HEK293 (cell line): Measurements from ENCODE around the gene PA2G4.

Experiments
- CTCF ChIA-PET: fragments of 350-600 bp; formaldehyde crosslinking; extraction: SDS; loops from one replicate; lab custom pipeline; 2021; ENCODE audit warnings: antibody characterized with exemption; lab: Yijun Ruan, JAX
- POLR2A ChIA-PET: fragments of 300-600 bp; formaldehyde crosslinking; extraction: SDS; loops from one replicate; lab custom pipeline; 2020; ENCODE audit warnings: antibody characterized with exemption, inconsistent platforms; lab: Yijun Ruan, JAX
- H3K27ac ChIP-seq: fragments of 200-500 bp; sonication (Bioruptor generic); 2 replicates; pipeline ENCODE4 v1.5.1; 2014; ENCODE audit warnings: low read depth, low read length, control low read depth, inconsistent platforms; ENCODE audit errors: extremely low read depth
- H3K36me3 ChIP-seq, 2 experiments: fragments of 200-500 bp in 1 of 2; sonication (Bioruptor generic) in 1 of 2; 1 replicate in 1 of 2; 2 replicates in 1 of 2; pipeline ENCODE4 v1.5.1; 2014 to 2017; ENCODE audit warnings: inconsistent platforms in 2 of 2, low read length in 2 of 2; ENCODE audit not compliant: control insufficient read depth in 2 of 2, insufficient read depth in 1 of 2
- H3K4me1 ChIP-seq: fragments of 200-500 bp; sonication (Bioruptor generic); 2 replicates; pipeline ENCODE4 v1.5.1; 2014; ENCODE audit warnings: mild to moderate bottlenecking, low read length, inconsistent platforms; ENCODE audit not compliant: control insufficient read depth, insufficient read depth
- H3K4me3 ChIP-seq: 2 replicates; pipeline ENCODE4 v1.5.1; 2011; ENCODE audit warnings: low read depth, mild to moderate bottlenecking, control low read depth, low read length, moderate library complexity
- H3K9me3 ChIP-seq: fragments of 200-500 bp; sonication (Bioruptor generic); 2 replicates; pipeline ENCODE4 v1.5.1; 2014; ENCODE audit warnings: low read depth, low read length, inconsistent platforms; ENCODE audit not compliant: control insufficient read depth, insufficient read depth
- HOXC10 ChIP-seq: sonication (generic); formaldehyde crosslinking; IDR thresholded peaks from 2 replicates; pipeline ENCODE4 v1.8.1; 2023; ENCODE audit warnings: mild to moderate bottlenecking, missing genetic modification reagents
- MZF1 ChIP-seq: fragments of 450-650 bp; formaldehyde crosslinking; IDR thresholded peaks from 2 replicates; pipeline ENCODE4 v1.5.1; 2017; ENCODE audit warnings: missing biosample characterization, missing genetic modification characterization, borderline replicate concordance
- SP7 ChIP-seq: fragments of 450-650 bp; formaldehyde crosslinking; IDR thresholded peaks from 2 replicates; pipeline ENCODE4 v1.5.1; 2016; ENCODE audit warnings: missing biosample characterization, missing genetic modification characterization
- YY2 ChIP-seq: fragments of 450-650 bp; formaldehyde crosslinking; IDR thresholded peaks from 2 replicates; pipeline ENCODE4 v1.5.1; 2016; ENCODE audit warnings: missing biosample characterization, missing genetic modification characterization
- ZBTB6 ChIP-seq: fragments of 450-650 bp; formaldehyde crosslinking; IDR thresholded peaks from 2 replicates; pipeline ENCODE4 v1.5.1; 2017; ENCODE audit warnings: missing biosample characterization, missing genetic modification characterization
- ZNF133 ChIP-seq: fragments of 450-650 bp; formaldehyde crosslinking; IDR thresholded peaks from 2 replicates; pipeline ENCODE4 v1.5.1; 2016; ENCODE audit warnings: missing biosample characterization, missing genetic modification characterization
- ZNF146 ChIP-seq: fragments of 450-650 bp; formaldehyde crosslinking; IDR thresholded peaks from 2 replicates; pipeline ENCODE4 v1.5.1; 2016; ENCODE audit warnings: missing biosample characterization, missing genetic modification characterization
- ZNF16 ChIP-seq: fragments of 450-650 bp; formaldehyde crosslinking; IDR thresholded peaks from 2 replicates; pipeline ENCODE4 v1.5.1; 2016; ENCODE audit warnings: low read depth, missing biosample characterization, missing genetic modification characterization
- ZNF223 ChIP-seq: fragments of 450-650 bp; formaldehyde crosslinking; IDR thresholded peaks from 2 replicates; pipeline ENCODE4 v1.5.1; 2016; ENCODE audit warnings: missing biosample characterization, missing genetic modification characterization
- ZNF311 ChIP-seq: fragments of 450-650 bp; formaldehyde crosslinking; IDR thresholded peaks from 2 replicates; pipeline ENCODE4 v1.5.1; 2017; ENCODE audit warnings: missing biosample characterization, missing genetic modification characterization, borderline replicate concordance
- ZNF341 ChIP-seq: fragments of 450-650 bp; formaldehyde crosslinking; IDR thresholded peaks from 2 replicates; pipeline ENCODE4; 2016; ENCODE audit warnings: low read depth, missing biosample characterization, missing genetic modification characterization
- ZNF404 ChIP-seq: fragments of 450-650 bp; formaldehyde crosslinking; IDR thresholded peaks from 2 replicates; pipeline ENCODE4 v1.5.1; 2017; ENCODE audit warnings: missing biosample characterization, missing genetic modification characterization
- ZNF433 ChIP-seq: fragments of 450-650 bp; formaldehyde crosslinking; IDR thresholded peaks from 2 replicates; pipeline ENCODE4 v1.5.1; 2016; ENCODE audit warnings: missing biosample characterization, missing genetic modification characterization, low read depth
- ZNF549 ChIP-seq: fragments of 450-650 bp; IDR thresholded peaks from 2 replicates; pipeline ENCODE4 v1.5.1; 2018; ENCODE audit warnings: missing biosample characterization, missing genetic modification characterization, mild to moderate bottlenecking, inconsistent platforms, moderate library complexity
- ZNF561 ChIP-seq: fragments of 450-650 bp; IDR thresholded peaks from 2 replicates; pipeline ENCODE4 v1.5.1; 2018; ENCODE audit warnings: missing biosample characterization, missing genetic modification characterization, borderline replicate concordance
- ZNF571 ChIP-seq: fragments of 450-650 bp; formaldehyde crosslinking; IDR thresholded peaks from 2 replicates; pipeline ENCODE4 v1.5.0; 2017; ENCODE audit warnings: missing biosample characterization, missing genetic modification characterization
- ZNF596 ChIP-seq: fragments of 450-650 bp; IDR thresholded peaks from 2 replicates; pipeline ENCODE4 v1.5.0; 2018; ENCODE audit warnings: missing biosample characterization, mild to moderate bottlenecking, missing genetic modification characterization, moderate library complexity
- ZNF600 ChIP-seq: fragments of 450-650 bp; formaldehyde crosslinking; IDR thresholded peaks from 2 replicates; pipeline ENCODE4 v1.5.1; 2016; ENCODE audit warnings: missing biosample characterization, missing genetic modification characterization
- ZNF610 ChIP-seq: fragments of 450-650 bp; formaldehyde crosslinking; IDR thresholded peaks from 2 replicates; pipeline ENCODE4 v1.5.1; 2016; ENCODE audit warnings: missing biosample characterization, missing genetic modification characterization, borderline replicate concordance
- ZNF629 ChIP-seq: fragments of 450-650 bp; formaldehyde crosslinking; IDR thresholded peaks from 2 replicates; pipeline ENCODE4 v1.5.1; 2017; ENCODE audit warnings: missing biosample characterization, missing genetic modification characterization
- ZNF654 ChIP-seq: fragments of 450-650 bp; formaldehyde crosslinking; IDR thresholded peaks from 2 replicates; pipeline ENCODE4 v1.5.1; 2016; ENCODE audit warnings: low read depth, missing biosample characterization, missing genetic modification characterization
- ZNF664 ChIP-seq: fragments of 450-650 bp; formaldehyde crosslinking; IDR thresholded peaks from 2 replicates; pipeline ENCODE4 v1.5.1; 2016; ENCODE audit warnings: missing biosample characterization, missing genetic modification characterization
- ZNF701 ChIP-seq: fragments of 450-650 bp; formaldehyde crosslinking; IDR thresholded peaks from 2 replicates; pipeline ENCODE4 v1.5.1; 2016; ENCODE audit warnings: missing biosample characterization, missing genetic modification characterization
- ZNF76 ChIP-seq: fragments of 450-650 bp; formaldehyde crosslinking; IDR thresholded peaks from 2 replicates; pipeline ENCODE4; 2016; ENCODE audit warnings: low read depth, missing biosample characterization, missing genetic modification characterization, borderline replicate concordance
- ZNF792 ChIP-seq: fragments of 450-650 bp; formaldehyde crosslinking; IDR thresholded peaks from 2 replicates; pipeline ENCODE4 v1.5.1; 2016; ENCODE audit warnings: missing biosample characterization, missing genetic modification characterization
- ZSCAN30 ChIP-seq: fragments of 450-650 bp; IDR thresholded peaks from 2 replicates; pipeline ENCODE4 v1.5.1; 2018; ENCODE audit warnings: missing biosample characterization, mild to moderate bottlenecking, missing genetic modification characterization, moderate library complexity
- TF ChIP-seq, protein P1 (sequence below): fragments of 450-650 bp; formaldehyde crosslinking; IDR thresholded peaks from 2 replicates; pipeline ENCODE4 v1.5.1; 2016; ENCODE audit warnings: missing biosample characterization, missing genetic modification characterization
- TF ChIP-seq, protein P2 (sequence below): fragments of 450-650 bp; formaldehyde crosslinking; IDR thresholded peaks from 2 replicates; pipeline ENCODE4 v1.5.1; 2016; ENCODE audit warnings: missing biosample characterization, missing genetic modification characterization

Gene PA2G4

GRCh38 chr12:56061982-56062381, 42.4 kb upstream of the PA2G4 start (continued):
- TF ChIP-seq ZNF341 (no peak), ZNF433 (tag by site-specific recombination) (no peak)

DNA sequence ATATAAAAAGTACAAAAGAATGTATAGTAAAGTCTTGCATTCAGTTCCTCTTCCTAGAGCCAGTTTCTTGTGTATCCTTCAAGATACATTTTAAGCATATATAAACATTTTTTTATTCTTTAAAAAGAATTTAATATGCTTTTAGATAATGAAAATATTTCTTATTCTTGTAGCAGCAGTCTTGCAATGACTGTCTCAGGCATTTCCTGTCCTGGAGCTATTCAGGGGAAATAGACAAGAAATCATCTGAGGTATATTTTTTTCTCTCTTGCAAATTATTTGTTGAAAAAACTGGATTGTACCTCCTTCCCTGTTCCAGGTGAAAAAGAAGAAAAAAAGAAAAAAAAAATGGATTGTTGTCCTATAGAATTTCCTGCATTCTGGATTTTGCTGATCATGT, 41.4 kb upstream of the PA2G4 start:
- Histone ChIP-seq H3K9me3 (no peaks in the 10 kb centered on the region), H3K27ac (no peak overlapping the region), H3K4me3 (no peak overlapping the region), H3K4me1 (no peaks in the 10 kb centered on the region), H3K36me3 (no peaks in the 10 kb centered on the region)
- ChIA-PET CTCF (interaction anchor here (0.6 to 1.5 kb wide), 4 partner anchors 8 to 41 kb away, joined by 3 to 4 read pairs (median 4); partner anchors contain the start of gene PA2G4), POLR2A (no interaction called here)
- TF ChIP-seq, protein P1, sequence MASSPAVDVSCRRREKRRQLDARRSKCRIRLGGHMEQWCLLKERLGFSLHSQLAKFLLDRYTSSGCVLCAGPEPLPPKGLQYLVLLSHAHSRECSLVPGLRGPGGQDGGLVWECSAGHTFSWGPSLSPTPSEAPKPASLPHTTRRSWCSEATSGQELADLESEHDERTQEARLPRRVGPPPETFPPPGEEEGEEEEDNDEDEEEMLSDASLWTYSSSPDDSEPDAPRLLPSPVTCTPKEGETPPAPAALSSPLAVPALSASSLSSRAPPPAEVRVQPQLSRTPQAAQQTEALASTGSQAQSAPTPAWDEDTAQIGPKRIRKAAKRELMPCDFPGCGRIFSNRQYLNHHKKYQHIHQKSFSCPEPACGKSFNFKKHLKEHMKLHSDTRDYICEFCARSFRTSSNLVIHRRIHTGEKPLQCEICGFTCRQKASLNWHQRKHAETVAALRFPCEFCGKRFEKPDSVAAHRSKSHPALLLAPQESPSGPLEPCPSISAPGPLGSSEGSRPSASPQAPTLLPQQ, result no peak
- no peak for TF ChIP-seq ZNF133 (tag by site-specific recombination)
- no peak for TF ChIP-seq SP7
- TF ChIP-seq ZNF561 (tag by site-specific recombination), result no peak
- TF ChIP-seq ZNF629 (tag by site-specific recombination), result no peak
- TF ChIP-seq ZSCAN30 (tag by site-specific recombination), result no peak
- TF ChIP-seq MZF1 (tag by site-specific recombination), result no peak
- no peak for TF ChIP-seq ZNF701
- TF ChIP-seq ZNF16 (tag by site-specific recombination), result no peak
- no peak for TF ChIP-seq ZNF223 (tag by site-specific recombination)
- no peak for TF ChIP-seq ZNF311 (tag by site-specific recombination)
- no peak for TF ChIP-seq ZNF596
- TF ChIP-seq ZNF600 (tag by site-specific recombination), result no peak
- TF ChIP-seq HOXC10 (CRISPR knock-in tag), result no peak
- no peak for TF ChIP-seq ZNF664 (tag by site-specific recombination)
- TF ChIP-seq ZNF792 (tag by site-specific recombination), result no peak
- no peak for TF ChIP-seq ZNF404

DNA sequence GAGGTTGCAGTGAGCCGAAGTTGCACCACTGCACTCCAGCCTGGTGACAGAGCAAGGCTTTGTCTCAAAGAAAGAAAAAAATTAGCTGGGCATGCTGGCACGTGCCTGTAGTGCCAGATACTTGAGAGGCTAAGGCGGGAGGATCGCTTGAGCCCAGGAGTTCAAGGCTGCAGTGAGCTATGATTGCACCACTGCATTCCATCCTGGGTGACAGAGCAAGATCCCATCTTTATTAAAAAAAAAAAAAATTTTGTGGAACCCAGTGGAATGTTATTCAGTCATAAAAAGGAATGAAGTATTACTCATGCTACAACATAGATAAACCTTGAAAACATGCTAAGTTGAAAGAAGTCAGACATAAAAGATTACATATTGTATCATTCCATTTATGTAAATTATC, 32.7 kb upstream of the PA2G4 start:
- Histone ChIP-seq H3K27ac (no peak overlapping the region), H3K36me3 (no peaks in the 10 kb centered on the region), H3K9me3 (no peaks in the 10 kb centered on the region), H3K4me3 (no peak overlapping the region), H3K4me1 (no peaks in the 10 kb centered on the region)
- ChIA-PET CTCF (interaction anchor here (0.6 to 2.0 kb wide), 3 partner anchors 9 to 132 kb away, joined by 3 to 11 read pairs (median 4); no protein-coding TSS in a partner anchor), POLR2A (no interaction called here)
- TF ChIP-seq ZNF146 (0 out of 2 replicates have a peak, but pooled peaks have one; percentile 3), ZNF76 (tag by site-specific recombination) (no peak), ZNF549 (tag by site-specific recombination) (no peak), ZBTB6 (tag by site-specific recombination) (0 out of 2 replicates have a peak, but pooled peaks have one; percentile 11), ZNF654 (tag by site-specific recombination) (no peak), ZNF561 (tag by site-specific recombination) (no peak), ZNF610 (tag by site-specific recombination) (no peak), SP7 (no peak), ZNF571 (no peak), YY2 (tag by site-specific recombination) (no peak)
- TF ChIP-seq, protein P2, sequence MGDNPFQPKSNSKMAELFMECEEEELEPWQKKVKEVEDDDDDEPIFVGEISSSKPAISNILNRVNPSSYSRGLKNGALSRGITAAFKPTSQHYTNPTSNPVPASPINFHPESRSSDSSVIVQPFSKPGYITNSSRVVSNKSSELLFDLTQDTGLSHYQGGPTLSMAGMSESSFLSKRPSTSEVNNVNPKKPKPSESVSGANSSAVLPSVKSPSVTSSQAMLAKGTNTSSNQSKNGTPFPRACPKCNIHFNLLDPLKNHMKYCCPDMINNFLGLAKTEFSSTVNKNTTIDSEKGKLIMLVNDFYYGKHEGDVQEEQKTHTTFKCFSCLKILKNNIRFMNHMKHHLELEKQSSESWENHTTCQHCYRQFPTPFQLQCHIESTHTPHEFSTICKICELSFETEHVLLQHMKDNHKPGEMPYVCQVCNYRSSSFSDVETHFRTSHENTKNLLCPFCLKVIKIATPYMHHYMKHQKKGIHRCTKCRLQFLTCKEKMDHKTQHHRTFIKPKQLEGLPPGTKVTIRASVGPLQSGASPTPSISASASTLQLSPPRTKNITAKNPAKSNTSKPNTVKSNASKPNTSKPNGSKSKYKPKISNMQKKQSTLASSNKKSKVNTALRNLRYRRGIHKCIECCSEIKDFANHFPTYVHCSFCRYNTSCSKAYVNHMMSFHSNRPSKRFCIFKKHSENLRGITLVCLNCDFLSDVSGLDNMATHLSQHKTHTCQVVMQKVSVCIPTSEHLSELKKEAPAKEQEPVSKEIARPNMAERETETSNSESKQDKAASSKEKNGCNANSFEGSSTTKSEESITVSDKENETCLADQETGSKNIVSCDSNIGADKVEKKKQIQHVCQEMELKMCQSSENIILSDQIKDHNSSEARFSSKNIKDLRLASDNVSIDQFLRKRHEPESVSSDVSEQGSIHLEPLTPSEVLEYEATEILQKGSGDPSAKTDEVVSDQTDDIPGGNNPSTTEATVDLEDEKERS (tag by site-specific recombination), result no peak
